ENCODE measurements around the gene KIAA0319L. TPM values are rescaled to one million over a fixed set of nuclear protein-coding genes. Genes with fewer than 3 reads are reported as not detected.

Gene KIAA0319L
- total and polyA plus RNA-seq, 2 donors from 2014 or later = 30.3 to 73.0 TPM

- TF ChIP-seq CTCF (IDR thresholded peaks at IDR 0.05; ENCODE audit: borderline replicate concordance, extremely low read depth, insufficient read depth) = no peak
- DNase-seq (no peak), FAIRE-seq (no peak)
- Histone ChIP-seq H3K9ac (ENCODE audit: low read length in 3 of 3) (no peak overlapping the region), H3K36me3 (ENCODE audit: control insufficient read depth in 2 of 3, insufficient read depth in 3 of 3, low read length in 3 of 3) (peaks cover 0 to 9% (median 0%) of the 10 kb centered on the region in 3 donors), H3K4me3 (ENCODE audit: low read length in 3 of 3) (no peak overlapping the region), H3K27ac (ENCODE audit: low read depth in 2 of 2, low read length in 2 of 2) (no peak overlapping the region), H3K27me3 (ENCODE audit: control insufficient read depth, insufficient read depth, low read length) (no peaks in the 10 kb centered on the region), H3K4me1 (ENCODE audit: control insufficient read depth in 2 of 3, insufficient read depth in 2 of 3, low read depth in 1 of 3, low read length in 3 of 3) (no peaks in the 10 kb centered on the region), H3K9me3 (ENCODE audit: control insufficient read depth in 2 of 3, insufficient read depth in 1 of 3, low read length in 3 of 3) (no peaks in the 10 kb centered on the region)
- intact Hi-C loops (cut with DNase I) = no loop called here
Measured at GRCh38 chr1:35428360-35428759, 128.8 kb downstream of the KIAA0319L start.

GRCh38 chr1:35426097-35426586 lies 131.1 kb downstream of the KIAA0319L start:
- no peak for DNase-seq
- FAIRE-seq = no peak
- peaks cover 0 to 4% (median 0%) of the 10 kb centered on the region in 3 donors for H3K36me3 ChIP-seq (ENCODE audit: control insufficient read depth in 2 of 3, insufficient read depth in 3 of 3, low read length in 3 of 3)
- intact Hi-C loops (cut with DNase I) = no loop called here
- H3K4me1 ChIP-seq (ENCODE audit: control insufficient read depth in 2 of 3, insufficient read depth in 2 of 3, low read depth in 1 of 3, low read length in 3 of 3) = no peaks in the 10 kb centered on the region
- H3K9ac ChIP-seq (ENCODE audit: low read length in 3 of 3) = no peak overlapping the region
- no peak overlapping the region for H3K27ac ChIP-seq (ENCODE audit: low read depth in 2 of 2, low read length in 2 of 2)
- no peak for TF ChIP-seq CTCF (IDR thresholded peaks at IDR 0.05; ENCODE audit: borderline replicate concordance, extremely low read depth, insufficient read depth)
- H3K9me3 ChIP-seq (ENCODE audit: control insufficient read depth in 2 of 3, insufficient read depth in 1 of 3, low read length in 3 of 3) = no peaks in the 10 kb centered on the region
- no peaks in the 10 kb centered on the region for H3K27me3 ChIP-seq (ENCODE audit: control insufficient read depth, insufficient read depth, low read length)
- no peak overlapping the region for H3K4me3 ChIP-seq (ENCODE audit: low read length in 3 of 3)

- DNase-seq = no peak
- Histone ChIP-seq H3K4me1 (ENCODE audit: control insufficient read depth in 2 of 3, insufficient read depth in 2 of 3, low read depth in 1 of 3, low read length in 3 of 3) (no peaks in the 10 kb centered on the region), H3K4me3 (ENCODE audit: low read length in 3 of 3) (no peak overlapping the region), H3K27ac (ENCODE audit: low read depth in 2 of 2, low read length in 2 of 2) (no peak overlapping the region), H3K9me3 (ENCODE audit: control insufficient read depth in 2 of 3, insufficient read depth in 1 of 3, low read length in 3 of 3) (peaks cover 0 to 2% (median 0%) of the 10 kb centered on the region in 3 donors), H3K36me3 (ENCODE audit: control insufficient read depth in 2 of 3, insufficient read depth in 3 of 3, low read length in 3 of 3) (peaks cover 13 to 17% (median 16%) of the 10 kb centered on the region in 3 donors), H3K27me3 (ENCODE audit: control insufficient read depth, insufficient read depth, low read length) (no peaks in the 10 kb centered on the region), H3K9ac (ENCODE audit: low read length in 3 of 3) (no peak overlapping the region)
- intact Hi-C loops (cut with DNase I) = no loop called here
- FAIRE-seq = no peak
- no peak for TF ChIP-seq CTCF (IDR thresholded peaks at IDR 0.05; ENCODE audit: borderline replicate concordance, extremely low read depth, insufficient read depth)
Measured at GRCh38 chr1:35408925-35409324, 148.3 kb downstream of the KIAA0319L start.

- Histone ChIP-seq H3K9ac (ENCODE audit: low read length in 3 of 3) (no peak overlapping the region), H3K36me3 (ENCODE audit: control insufficient read depth in 2 of 3, insufficient read depth in 3 of 3, low read length in 3 of 3) (peaks cover 13 to 17% (median 16%) of the 10 kb centered on the region in 3 donors), H3K9me3 (ENCODE audit: control insufficient read depth in 2 of 3, insufficient read depth in 1 of 3, low read length in 3 of 3) (peaks cover 0 to 2% (median 0%) of the 10 kb centered on the region in 3 donors), H3K27me3 (ENCODE audit: control insufficient read depth, insufficient read depth, low read length) (no peaks in the 10 kb centered on the region), H3K4me3 (ENCODE audit: low read length in 3 of 3) (no peak overlapping the region), H3K4me1 (ENCODE audit: control insufficient read depth in 2 of 3, insufficient read depth in 2 of 3, low read depth in 1 of 3, low read length in 3 of 3) (no peaks in the 10 kb centered on the region), H3K27ac (ENCODE audit: low read depth in 2 of 2, low read length in 2 of 2) (no peak overlapping the region)
- no peak for TF ChIP-seq CTCF (IDR thresholded peaks at IDR 0.05; ENCODE audit: borderline replicate concordance, extremely low read depth, insufficient read depth)
- intact Hi-C loops (cut with DNase I) = no loop called here
- FAIRE-seq = no peak
- DNase-seq = no peak
Measured at GRCh38 chr1:35407743-35408142, 149.5 kb downstream of the KIAA0319L start.

All from kidney (tissue), 14 donors.